NB4 (cell line): Measurements from ENCODE around the gene IL12B.

Source experiments
- DNase-seq: peaks from one replicate; pipeline ENCODE4 v3.0.0; 2010; ENCODE audit warnings: low read depth
- H3K4me3 ChIP-seq: one replicate; pipeline ENCODE4 v1.5.1; 2011; ENCODE audit warnings: mild to moderate bottlenecking, low read depth, low read length, moderate library complexity
- MYC ChIP-seq: IDR thresholded peaks from 2 replicates; pipeline ENCODE4 v1.6.1; 2011; ENCODE audit warnings: low read depth, low read length
- POLR2A ChIP-seq: IDR thresholded peaks from 2 replicates; pipeline ENCODE4 v1.6.1; 2011; ENCODE audit warnings: mild to moderate bottlenecking; ENCODE audit not compliant: insufficient read length; ENCODE audit errors: extremely low read depth
- TF ChIP-seq, protein P1 (sequence below): IDR thresholded peaks from 2 replicates; pipeline ENCODE4 v1.6.1; 2011; ENCODE audit warnings: low read depth, low read length
- TF ChIP-seq, protein P2 (sequence below): IDR thresholded peaks from one replicate; pipeline ENCODE4 v1.5.1; 2012; ENCODE audit warnings: low read depth, low read length

IL12B gene

DNA sequence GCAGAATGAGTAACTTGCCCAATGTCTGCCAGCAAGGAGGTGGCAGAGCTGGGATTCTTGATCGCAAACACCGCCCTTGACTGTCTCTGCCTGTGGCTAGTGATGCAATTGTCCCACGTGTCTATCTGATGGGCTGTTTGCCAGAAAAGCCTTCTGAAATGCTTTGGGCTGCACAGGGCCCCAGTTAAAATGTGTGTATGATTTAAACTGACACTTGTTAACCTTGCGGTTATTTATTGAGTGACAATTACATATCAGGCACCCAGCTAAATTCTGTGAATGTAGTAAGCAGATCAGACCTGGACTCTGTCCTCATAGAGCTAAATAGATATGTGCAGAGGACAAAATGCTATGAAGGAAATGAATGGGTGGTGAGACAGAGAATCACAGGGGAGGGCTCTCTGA, 11.6 kb upstream of the IL12B start:
- H3K4me3 ChIP-seq: no peak overlapping the region
- DNase-seq: peak; percentile 97
- TF ChIP-seq, protein P1, sequence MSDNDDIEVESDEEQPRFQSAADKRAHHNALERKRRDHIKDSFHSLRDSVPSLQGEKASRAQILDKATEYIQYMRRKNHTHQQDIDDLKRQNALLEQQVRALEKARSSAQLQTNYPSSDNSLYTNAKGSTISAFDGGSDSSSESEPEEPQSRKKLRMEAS: peak; percentile 96
- TF ChIP-seq, protein P2, sequence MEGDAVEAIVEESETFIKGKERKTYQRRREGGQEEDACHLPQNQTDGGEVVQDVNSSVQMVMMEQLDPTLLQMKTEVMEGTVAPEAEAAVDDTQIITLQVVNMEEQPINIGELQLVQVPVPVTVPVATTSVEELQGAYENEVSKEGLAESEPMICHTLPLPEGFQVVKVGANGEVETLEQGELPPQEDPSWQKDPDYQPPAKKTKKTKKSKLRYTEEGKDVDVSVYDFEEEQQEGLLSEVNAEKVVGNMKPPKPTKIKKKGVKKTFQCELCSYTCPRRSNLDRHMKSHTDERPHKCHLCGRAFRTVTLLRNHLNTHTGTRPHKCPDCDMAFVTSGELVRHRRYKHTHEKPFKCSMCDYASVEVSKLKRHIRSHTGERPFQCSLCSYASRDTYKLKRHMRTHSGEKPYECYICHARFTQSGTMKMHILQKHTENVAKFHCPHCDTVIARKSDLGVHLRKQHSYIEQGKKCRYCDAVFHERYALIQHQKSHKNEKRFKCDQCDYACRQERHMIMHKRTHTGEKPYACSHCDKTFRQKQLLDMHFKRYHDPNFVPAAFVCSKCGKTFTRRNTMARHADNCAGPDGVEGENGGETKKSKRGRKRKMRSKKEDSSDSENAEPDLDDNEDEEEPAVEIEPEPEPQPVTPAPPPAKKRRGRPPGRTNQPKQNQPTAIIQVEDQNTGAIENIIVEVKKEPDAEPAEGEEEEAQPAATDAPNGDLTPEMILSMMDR: no peak
- TF ChIP-seq MYC: peak; percentile 96
- TF ChIP-seq POLR2A: no peak

DNA sequence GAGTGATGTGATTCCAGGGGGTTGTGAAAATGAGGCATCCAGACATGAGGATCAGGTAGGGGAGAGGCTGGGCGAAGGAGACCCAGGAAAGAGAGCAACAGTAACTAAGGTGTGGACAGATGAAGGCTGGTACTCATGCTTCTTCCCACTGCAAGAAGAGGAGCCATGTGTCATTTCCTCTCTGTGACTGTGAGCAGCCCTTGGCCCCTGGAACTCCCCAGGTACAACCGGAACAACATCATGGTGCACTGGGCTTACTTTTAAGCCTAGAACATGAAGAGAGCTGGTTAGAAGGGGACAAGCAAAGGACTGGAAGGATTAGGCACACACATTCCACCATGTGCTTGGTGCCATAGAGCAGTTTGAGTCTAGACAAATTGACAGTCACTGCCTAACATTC, 10.9 kb upstream of the IL12B start:
- no peak overlapping the region for H3K4me3 ChIP-seq
- peak; percentile 27 for DNase-seq
- TF ChIP-seq, protein P2: no peak
- TF ChIP-seq MYC: no peak
- TF ChIP-seq, protein P1: peak; percentile 26; the same call in 1 of the 2 replicates

DNA sequence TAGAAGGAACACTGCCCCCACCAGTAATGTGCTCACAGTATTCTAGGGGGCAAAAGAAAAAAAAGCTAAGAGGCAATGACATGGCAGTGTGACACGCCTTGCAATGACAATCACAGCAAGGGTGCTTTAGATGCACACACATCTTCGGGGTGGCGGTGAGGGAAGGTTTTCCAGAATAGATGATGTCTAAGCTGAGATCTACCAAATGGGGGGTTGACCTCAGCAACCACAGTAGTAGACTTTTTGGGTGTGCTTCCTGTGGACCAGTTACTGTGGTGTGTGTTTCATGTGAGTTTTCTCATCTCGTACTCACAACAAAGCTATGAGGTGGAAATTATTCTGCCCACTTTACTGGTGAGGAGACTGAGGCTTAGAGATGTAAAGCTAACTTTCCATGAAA, 10.2 kb upstream of the IL12B start:
- DNase-seq: no peak
- TF ChIP-seq MYC (no peak), POLR2A (no peak)
- TF ChIP-seq, protein P1: no peak
- TF ChIP-seq, protein P2: no peak
- H3K4me3 ChIP-seq: no peak overlapping the region

DNA sequence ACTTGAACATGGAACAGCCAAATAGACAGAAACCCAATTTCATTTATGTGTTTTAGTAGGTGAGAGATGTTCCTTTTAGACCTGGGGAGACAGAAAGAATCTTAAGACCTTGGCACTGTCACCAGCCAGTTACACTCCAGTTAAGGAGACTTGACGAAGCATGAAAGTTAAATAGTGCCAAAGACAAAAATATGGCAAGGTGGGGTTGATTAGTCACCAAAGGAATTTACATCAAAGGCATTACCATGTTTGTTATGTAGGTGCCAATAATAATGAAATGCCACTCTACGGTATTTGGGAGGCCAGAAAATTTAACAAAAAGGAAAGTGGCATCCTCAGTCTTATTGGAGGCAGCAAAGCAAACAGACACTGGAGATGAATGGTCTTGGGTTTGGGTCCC, 9.2 kb upstream of the IL12B start:
- H3K4me3 ChIP-seq: no peak overlapping the region
- no peak for DNase-seq
- no peak for TF ChIP-seq MYC

DNA sequence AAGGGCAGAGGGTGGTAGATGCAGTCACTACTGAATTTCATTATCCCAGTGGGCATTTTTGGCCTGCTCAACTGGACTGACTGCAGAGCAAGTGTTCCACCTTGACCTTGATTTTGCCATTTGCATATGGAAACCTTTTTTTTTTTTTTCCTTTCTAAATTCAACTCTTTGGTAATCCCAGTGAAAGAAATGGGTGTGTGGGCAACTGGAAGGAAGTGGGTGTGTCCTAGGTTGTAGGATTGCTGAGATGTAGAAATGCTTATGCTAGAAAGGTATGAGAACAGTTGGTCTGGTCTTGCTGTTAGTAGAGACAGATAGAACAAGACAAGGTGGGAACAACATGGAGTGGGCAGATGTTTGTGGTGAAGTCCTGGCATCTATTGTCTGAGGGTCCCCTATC, 7.8 kb upstream of the IL12B start:
- DNase-seq: peak; percentile 57
- TF ChIP-seq POLR2A (no peak), MYC (no peak)
- no peak overlapping the region for H3K4me3 ChIP-seq

DNA sequence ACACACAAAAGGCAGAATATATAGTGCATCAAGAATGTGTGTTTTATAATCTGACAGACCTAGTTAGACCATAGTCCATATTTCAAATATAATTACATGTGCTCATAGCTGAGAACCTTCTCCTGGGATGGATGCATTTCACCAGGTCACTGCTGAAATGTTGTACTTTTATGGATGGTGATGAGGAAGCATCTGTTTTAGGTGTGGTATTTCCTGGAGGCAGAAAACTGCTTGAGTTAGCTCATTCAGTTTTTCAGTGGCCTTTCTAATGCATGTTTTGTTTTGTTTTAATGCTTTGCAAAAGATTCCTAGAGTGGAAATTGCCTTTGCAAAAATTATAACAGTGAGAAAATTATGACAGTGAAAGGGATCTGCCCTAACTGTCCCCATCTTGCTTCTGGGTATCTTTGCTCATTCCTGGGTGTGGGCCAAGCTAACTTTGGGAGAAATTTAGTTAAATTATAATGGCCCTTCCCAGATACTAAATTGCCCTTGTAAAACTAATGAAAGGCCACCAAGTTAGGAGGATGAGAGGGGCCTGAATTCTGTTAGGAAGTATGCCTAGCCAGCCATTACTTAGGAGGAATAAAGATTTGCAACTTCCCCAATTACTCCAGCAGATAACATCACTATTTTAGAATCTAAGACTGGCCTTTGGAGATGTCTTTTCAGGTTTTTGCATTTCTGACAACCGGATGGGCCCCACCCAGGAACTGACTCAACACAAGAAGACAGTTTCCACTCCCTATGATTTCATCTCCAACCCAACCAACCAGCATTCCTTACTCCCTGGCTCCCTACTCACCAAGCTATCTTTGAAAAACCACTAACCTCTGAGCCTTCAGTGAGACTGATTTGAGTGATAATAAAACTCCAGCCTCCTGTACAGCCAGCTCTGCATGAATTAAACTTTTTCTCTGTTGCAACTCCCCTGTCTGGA, 7.0 kb upstream of the IL12B start:
- TF ChIP-seq POLR2A (no peak), MYC (no peak)
- TF ChIP-seq, protein P2: no peak
- TF ChIP-seq, protein P1: no peak
- peak; percentile 96 for DNase-seq
- H3K4me3 ChIP-seq: no peak overlapping the region
